HG02588 (cell line): Measurements from ENCODE around the gene FRMD4B.
A peak's percentile ranks its signal among the peaks of the same experiment; 100 is the strongest.

ENCODE experiments used
- ATAC-seq: cut with Tn5 transposase; IDR thresholded peaks from one replicate; pipeline ENCODE4 v1.9.1; 2021; ENCODE audit warnings: mild to moderate bottlenecking, moderate library complexity; ENCODE audit not compliant: unreplicated experiment

The FRMD4B gene

GRCh38 chr3:69210068-69210730 lies 175.7 kb downstream of the FRMD4B start:
- no peak for ATAC-seq

GRCh38 chr3:69209413-69209812 lies 176.5 kb downstream of the FRMD4B start:
- no peak for ATAC-seq

GRCh38 chr3:69207031-69207430 lies 178.9 kb downstream of the FRMD4B start:
- ATAC-seq: no peak

- ATAC-seq: no peak
These were observed 180.5 kb downstream of the FRMD4B start for GRCh38 chr3:69205385-69205784.

GRCh38 chr3:69204315-69204957 lies 181.5 kb downstream of the FRMD4B start:
- peak; percentile 91 for ATAC-seq

GRCh38 chr3:69203631-69204314 lies 182.1 kb downstream of the FRMD4B start:
- ATAC-seq: peak; percentile 7

- no peak for ATAC-seq
These were observed 184.2 kb downstream of the FRMD4B start for GRCh38 chr3:69201658-69202057.

- ATAC-seq: no peak
These were observed 185.4 kb downstream of the FRMD4B start for GRCh38 chr3:69200384-69201068.

- no peak for ATAC-seq
These were observed 185.9 kb downstream of the FRMD4B start for GRCh38 chr3:69199942-69200341.

- no peak for ATAC-seq
These were observed 187.9 kb downstream of the FRMD4B start for GRCh38 chr3:69197922-69198530.

GRCh38 chr3:69197455-69197854 lies 188.4 kb downstream of the FRMD4B start:
- ATAC-seq: no peak

GRCh38 chr3:69196876-69197275 lies 189.0 kb downstream of the FRMD4B start:
- no peak for ATAC-seq

GRCh38 chr3:69194431-69195165 lies 191.3 kb downstream of the FRMD4B start:
- no peak for ATAC-seq

- ATAC-seq: no peak
These were observed 192.1 kb downstream of the FRMD4B start for GRCh38 chr3:69193749-69194148.

- no peak for ATAC-seq
These were observed 194.4 kb downstream of the FRMD4B start for GRCh38 chr3:69191516-69191915.

- no peak for ATAC-seq
These were observed 196.4 kb downstream of the FRMD4B start for GRCh38 chr3:69189487-69189886.

- ATAC-seq: no peak
These were observed 199.3 kb downstream of the FRMD4B start for GRCh38 chr3:69186575-69187093.

- no peak for ATAC-seq
These were observed 203.1 kb downstream of the FRMD4B start for GRCh38 chr3:69182588-69183316.

- no peak for ATAC-seq
These were observed 204.2 kb downstream of the FRMD4B start for GRCh38 chr3:69181592-69182211.
